NCI-H128 (cell line): ENCODE measurements around the gene MAPK7.

Source experiments
- DNase-seq: peaks from one replicate; lab custom pipeline; 2025; ENCODE audit not compliant: unreplicated experiment; lab: John Stamatoyannopoulos, UW

MAPK7 gene

GRCh38 chr17:19378416-19379360 lies at the start of gene MAPK7:
MAPK7 (plus strand) TSS chr17:19378498; CDS start chr17:19378901, 403 bp downstream.
- no peak for DNase-seq

GRCh38 chr17:19329136-19329535 lies 49.2 kb upstream of the MAPK7 start:
- DNase-seq = no peak

- no peak for DNase-seq
These were observed 48.5 kb upstream of the MAPK7 start for GRCh38 chr17:19329839-19330238.

GRCh38 chr17:19330271-19330670 lies 48.0 kb upstream of the MAPK7 start:
- no peak for DNase-seq

GRCh38 chr17:19331134-19331533 lies 47.2 kb upstream of the MAPK7 start:
- DNase-seq = no peak

GRCh38 chr17:19331543-19332245 lies 46.6 kb upstream of the MAPK7 start:
- DNase-seq = no peak

GRCh38 chr17:19332371-19333131 lies 45.7 kb upstream of the MAPK7 start:
- DNase-seq = no peak

- no peak for DNase-seq
These were observed 45.2 kb upstream of the MAPK7 start for GRCh38 chr17:19333132-19333440.

GRCh38 chr17:19333736-19334290 lies 44.5 kb upstream of the MAPK7 start:
- no peak for DNase-seq

GRCh38 chr17:19334331-19334730 lies 44.0 kb upstream of the MAPK7 start:
- DNase-seq = no peak

- DNase-seq = no peak
These were observed 42.2 kb upstream of the MAPK7 start for GRCh38 chr17:19335951-19336631.

GRCh38 chr17:19336938-19337711 lies 41.2 kb upstream of the MAPK7 start:
- DNase-seq = no peak

- DNase-seq = no peak
These were observed 40.6 kb upstream of the MAPK7 start for GRCh38 chr17:19337712-19338023.

- DNase-seq = no peak
These were observed 40.0 kb upstream of the MAPK7 start for GRCh38 chr17:19338031-19338990.

GRCh38 chr17:19339341-19339815 lies 38.9 kb upstream of the MAPK7 start:
- no peak for DNase-seq

- no peak for DNase-seq
These were observed 37.1 kb upstream of the MAPK7 start for GRCh38 chr17:19341211-19341631.

- no peak for DNase-seq
These were observed 36.4 kb upstream of the MAPK7 start for GRCh38 chr17:19341641-19342610.
